ENCODE data around the gene EFCAB6.

Gene EFCAB6

DNA sequence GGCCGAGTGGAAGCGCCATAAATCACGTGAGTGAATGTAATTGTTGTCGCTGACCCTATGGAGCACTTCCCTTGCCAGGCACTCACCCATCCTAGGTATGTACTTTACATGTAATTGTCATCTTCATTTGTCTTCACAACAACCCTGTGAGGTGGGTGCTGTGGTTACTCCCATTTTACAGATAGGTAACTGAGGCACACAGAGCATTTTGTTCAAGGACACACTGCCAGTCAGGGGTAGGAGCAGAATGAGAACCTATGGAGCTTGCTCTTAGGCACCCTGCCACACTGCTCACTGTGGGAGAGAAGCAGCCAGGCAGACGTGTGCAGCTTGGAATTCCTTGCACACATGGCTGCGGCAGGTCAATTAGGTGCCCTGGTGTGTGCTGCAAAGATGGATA lies 785 bp upstream of the EFCAB6 start:
- DNase-seq (ENCODE audit: extremely low read depth, low read depth) = no peak
- peak overlapping the region; percentile 87 for H3K4me3 ChIP-seq (replicated peaks; ENCODE audit: low read depth, low read length)
- TF ChIP-seq, protein P1, sequence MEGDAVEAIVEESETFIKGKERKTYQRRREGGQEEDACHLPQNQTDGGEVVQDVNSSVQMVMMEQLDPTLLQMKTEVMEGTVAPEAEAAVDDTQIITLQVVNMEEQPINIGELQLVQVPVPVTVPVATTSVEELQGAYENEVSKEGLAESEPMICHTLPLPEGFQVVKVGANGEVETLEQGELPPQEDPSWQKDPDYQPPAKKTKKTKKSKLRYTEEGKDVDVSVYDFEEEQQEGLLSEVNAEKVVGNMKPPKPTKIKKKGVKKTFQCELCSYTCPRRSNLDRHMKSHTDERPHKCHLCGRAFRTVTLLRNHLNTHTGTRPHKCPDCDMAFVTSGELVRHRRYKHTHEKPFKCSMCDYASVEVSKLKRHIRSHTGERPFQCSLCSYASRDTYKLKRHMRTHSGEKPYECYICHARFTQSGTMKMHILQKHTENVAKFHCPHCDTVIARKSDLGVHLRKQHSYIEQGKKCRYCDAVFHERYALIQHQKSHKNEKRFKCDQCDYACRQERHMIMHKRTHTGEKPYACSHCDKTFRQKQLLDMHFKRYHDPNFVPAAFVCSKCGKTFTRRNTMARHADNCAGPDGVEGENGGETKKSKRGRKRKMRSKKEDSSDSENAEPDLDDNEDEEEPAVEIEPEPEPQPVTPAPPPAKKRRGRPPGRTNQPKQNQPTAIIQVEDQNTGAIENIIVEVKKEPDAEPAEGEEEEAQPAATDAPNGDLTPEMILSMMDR (IDR thresholded peaks at IDR 0.05; ENCODE audit: low read depth, low read length, missing control alignments) = no peak

DNA sequence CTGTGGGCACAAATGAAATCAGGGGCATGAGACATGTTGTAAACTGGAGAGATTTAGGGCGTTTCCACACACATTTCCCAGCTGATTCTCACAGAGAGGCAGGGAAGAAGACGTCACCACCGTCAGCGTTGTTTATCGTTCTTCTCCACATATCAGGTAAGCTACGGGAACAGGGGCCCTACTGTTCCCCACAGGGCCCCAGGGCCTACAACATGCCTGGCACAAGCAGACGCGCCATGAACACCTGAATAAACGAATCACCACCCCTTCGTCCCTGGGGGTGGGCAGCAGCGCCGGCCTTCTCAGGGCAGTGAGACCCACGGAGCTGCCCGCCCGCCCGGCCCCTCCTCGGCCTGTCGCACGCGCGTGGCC lies 342 bp downstream of the EFCAB6 start:
- no peak for DNase-seq (ENCODE audit: extremely low read depth, low read depth)
- H3K4me3 ChIP-seq (replicated peaks; ENCODE audit: low read depth, low read length) = peak overlapping the region; percentile 87
- TF ChIP-seq, protein P1 (IDR thresholded peaks at IDR 0.05; ENCODE audit: low read depth, low read length, missing control alignments) = no peak

DNA sequence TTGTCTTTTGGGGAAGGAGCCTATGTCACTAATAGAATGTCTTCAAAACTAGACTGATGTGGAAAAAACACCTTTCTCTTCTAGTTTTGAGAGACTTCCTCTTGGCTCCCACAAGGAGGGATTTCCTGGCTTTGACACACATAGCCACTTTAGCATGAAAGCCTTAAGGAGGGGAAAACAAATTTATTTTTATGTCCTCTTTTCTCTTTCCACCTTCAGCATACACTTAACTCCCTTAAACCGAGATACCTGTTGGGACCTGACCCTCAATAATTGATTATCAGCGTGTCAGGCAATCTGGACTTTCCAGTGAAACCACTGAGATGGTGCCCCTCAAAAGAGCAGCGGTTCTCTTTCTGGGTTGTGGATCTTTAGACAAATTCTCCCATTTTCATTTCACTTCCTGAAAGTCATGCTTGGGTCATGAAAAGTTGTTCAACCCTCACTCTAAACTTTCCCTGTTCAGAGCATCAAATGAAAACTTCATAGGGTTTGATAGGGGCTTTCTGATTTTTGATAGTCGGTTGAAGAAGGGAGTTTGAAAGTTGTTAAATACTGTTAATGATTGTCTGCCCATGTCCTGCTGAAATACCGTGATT lies 9.1 kb downstream of the EFCAB6 start:
- no peak for DNase-seq (ENCODE audit: extremely low read depth, low read depth)
- no peak overlapping the region for H3K4me3 ChIP-seq (replicated peaks; ENCODE audit: low read depth, low read length)
- TF ChIP-seq, protein P1 (IDR thresholded peaks at IDR 0.05; ENCODE audit: low read depth, low read length, missing control alignments) = no peak

DNA sequence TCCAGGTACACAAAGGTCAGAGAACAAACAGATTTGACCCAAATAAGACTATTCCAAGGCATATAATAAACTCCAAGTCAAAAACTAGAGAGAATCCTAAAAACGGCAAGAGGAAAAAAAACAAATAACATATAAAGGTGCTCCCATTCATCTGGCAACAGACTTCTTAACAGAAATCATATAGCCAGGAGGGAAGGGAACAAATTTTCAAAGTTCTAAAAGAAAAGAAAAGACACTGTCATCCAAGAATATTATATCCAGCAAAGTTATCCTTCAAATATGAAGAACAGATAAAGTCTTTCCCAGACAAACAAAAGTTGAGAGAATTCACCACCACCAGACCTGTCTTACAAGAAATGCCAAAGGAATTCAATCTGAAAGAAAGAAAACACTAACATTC lies 11.1 kb downstream of the EFCAB6 start:
- TF ChIP-seq, protein P1 (IDR thresholded peaks at IDR 0.05; ENCODE audit: low read depth, low read length, missing control alignments) = no peak
- DNase-seq (ENCODE audit: extremely low read depth, low read depth) = no peak
- H3K4me3 ChIP-seq (replicated peaks; ENCODE audit: low read depth, low read length) = no peak overlapping the region

DNA sequence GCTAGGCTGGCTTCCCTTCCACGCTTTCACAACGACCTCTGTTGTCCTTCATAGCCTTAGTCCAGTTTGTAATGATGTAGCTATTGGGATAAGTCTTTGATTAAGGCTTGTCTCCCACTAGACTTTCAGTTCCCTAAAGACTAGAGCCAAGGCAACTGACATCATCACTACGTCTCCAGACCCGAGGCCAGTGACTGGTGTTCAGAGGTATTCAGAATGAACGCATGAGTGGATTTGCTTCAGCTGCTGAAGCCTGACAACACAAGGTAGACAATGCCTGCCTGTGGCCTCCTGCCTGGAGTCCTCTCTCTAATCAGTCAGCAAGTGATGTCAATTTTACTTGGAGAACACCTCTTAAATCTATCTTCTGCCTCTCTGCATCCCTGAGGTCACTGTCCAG lies 13.6 kb downstream of the EFCAB6 start:
- no peak for DNase-seq (ENCODE audit: extremely low read depth, low read depth)
- TF ChIP-seq, protein P1 (IDR thresholded peaks at IDR 0.05; ENCODE audit: low read depth, low read length, missing control alignments) = no peak
- no peak overlapping the region for H3K4me3 ChIP-seq (replicated peaks; ENCODE audit: low read depth, low read length)

DNA sequence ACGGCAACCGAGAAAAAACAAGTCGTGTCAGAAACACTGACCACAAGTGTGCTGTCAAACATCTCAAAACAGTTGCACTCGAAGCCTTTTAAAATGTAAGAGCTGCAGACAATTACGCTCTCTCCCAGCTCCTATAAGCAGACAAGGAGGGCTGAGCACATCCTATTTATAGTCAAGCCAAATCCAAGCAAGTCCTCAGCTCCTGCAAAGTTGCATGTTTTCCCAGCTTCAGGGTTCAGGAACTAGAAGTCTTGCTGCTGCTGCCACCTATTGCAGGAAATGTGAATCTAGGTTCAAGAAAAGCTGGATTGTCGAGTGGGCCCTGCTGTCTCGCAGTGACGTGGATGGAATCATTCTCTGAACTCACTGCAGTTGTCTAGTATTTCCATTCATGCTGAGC lies 15.5 kb downstream of the EFCAB6 start:
- no peak overlapping the region for H3K4me3 ChIP-seq (replicated peaks; ENCODE audit: low read depth, low read length)
- TF ChIP-seq, protein P1 (IDR thresholded peaks at IDR 0.05; ENCODE audit: low read depth, low read length, missing control alignments) = peak; percentile 47
- DNase-seq (ENCODE audit: extremely low read depth, low read depth) = no peak

DNA sequence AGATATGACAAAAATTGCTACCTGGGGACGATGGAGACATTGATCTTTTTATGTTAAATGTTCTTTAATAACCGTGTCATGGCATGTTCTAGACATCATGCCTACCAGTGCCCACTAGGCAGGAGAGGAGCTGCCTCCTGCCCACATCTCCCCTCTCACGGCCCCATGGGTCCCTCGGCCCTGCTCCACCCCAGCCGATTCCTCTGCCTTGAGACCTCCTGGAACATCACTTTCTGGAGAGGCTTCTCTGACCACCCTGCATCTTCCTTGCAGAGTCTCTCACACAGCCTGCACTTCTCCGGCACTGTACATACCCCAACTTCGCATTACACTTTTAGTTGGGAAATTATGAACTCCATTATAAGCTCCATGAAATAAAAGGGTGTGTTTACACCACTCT lies 16.8 kb downstream of the EFCAB6 start:
- TF ChIP-seq, protein P1 (IDR thresholded peaks at IDR 0.05; ENCODE audit: low read depth, low read length, missing control alignments) = no peak
- H3K4me3 ChIP-seq (replicated peaks; ENCODE audit: low read depth, low read length) = no peak overlapping the region
- DNase-seq (ENCODE audit: extremely low read depth, low read depth) = no peak
